Stimulated activated CD4-positive, alpha-beta T cell treated with anti-CD3 and anti-CD28 coated beads, Interleukin-4, amount 100 ng/mL, for 1 hour (primary cell): ENCODE measurements around the gene ECT2.
"Not testable (repeated sequence)": the region's sequence is repeated elsewhere in the genome, so short reads cannot be mapped to it uniquely, and the experiment has no call there.

Experiments used
- DNase-seq: peaks from one replicate; pipeline ENCODE4 v3.0.0-alpha.2; 2020

The ECT2 gene

DNA sequence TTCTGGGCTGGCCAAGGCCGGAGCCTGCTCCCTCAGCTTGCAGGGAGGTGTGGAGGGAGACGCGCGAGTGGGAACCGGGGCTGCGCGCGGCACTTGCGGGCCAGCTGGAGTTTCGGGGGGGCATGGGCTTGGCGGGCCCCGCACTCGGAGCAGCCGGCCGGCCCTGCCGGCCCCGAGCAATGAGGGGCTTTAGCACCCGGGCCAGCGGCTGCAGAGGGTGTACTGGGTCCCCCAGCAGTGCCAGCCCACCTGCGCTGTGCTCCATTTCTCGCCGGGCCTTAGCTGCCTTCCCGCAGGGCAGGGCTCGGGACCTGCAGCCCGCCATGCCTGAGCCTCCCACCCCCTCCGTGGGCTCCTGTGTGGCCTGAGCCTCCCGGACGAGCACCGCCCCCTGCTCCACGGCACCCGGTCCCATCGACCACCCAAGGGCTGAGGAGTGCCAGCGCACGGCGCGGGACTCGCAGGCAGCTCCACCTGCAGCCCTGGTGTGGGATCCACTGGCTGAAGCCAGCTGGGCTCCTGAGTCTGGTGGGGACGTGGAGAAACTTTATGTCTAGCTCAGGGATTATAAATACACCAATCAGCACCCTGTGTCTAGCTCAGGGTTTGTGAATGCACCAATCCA is 116.3 kb downstream of the ECT2 start:
- not testable (repeated sequence) for DNase-seq

DNA sequence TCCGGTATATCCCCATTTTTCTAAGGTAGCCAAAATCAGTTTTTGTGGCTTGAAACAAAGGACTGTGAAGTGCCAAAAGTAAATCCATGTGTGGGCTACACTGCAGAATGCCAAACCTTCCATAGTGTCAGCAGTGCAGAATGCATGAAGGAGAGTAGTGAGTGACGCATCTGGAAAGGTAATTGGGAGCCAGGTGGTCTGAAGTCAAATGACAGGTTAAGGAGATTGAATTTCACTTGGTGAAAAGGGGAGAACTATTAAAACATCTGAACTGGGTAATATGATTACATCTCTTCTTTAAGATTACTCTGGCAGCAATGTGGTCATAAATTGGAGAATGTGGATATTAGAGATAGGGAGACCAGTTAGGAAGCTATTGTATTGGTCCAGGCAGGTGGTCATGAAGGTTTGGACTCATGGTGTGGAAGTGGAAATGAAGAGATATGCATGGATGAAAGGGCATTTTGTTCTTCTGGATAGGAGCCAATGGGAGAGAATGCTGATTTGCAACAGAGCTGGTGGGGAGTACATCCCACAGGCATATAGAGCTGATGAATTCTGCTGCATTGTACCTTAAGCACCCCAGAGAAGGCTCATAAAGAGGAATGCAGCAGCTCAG is 118.2 kb downstream of the ECT2 start:
- no peak for DNase-seq

DNA sequence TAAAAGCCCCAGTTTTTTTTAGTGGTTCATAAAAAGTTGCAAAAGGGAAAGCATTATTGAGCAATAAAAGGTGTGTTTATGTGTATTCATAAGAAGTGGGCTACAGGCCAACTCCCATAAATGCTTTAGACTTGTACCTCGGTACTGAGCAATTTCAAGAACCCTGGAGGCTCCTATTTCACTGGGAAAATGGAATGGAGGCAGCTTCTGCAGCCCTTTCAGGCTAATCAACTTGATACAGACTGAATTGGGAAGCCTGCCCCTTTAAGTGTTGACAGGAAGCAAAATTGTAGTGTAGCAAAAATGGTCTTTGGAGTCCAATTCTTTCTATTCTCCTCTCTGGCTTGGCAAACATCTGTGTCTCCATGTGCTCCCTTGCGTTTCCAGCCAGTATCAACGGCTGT is 118.8 kb downstream of the ECT2 start:
- DNase-seq = no peak

DNA sequence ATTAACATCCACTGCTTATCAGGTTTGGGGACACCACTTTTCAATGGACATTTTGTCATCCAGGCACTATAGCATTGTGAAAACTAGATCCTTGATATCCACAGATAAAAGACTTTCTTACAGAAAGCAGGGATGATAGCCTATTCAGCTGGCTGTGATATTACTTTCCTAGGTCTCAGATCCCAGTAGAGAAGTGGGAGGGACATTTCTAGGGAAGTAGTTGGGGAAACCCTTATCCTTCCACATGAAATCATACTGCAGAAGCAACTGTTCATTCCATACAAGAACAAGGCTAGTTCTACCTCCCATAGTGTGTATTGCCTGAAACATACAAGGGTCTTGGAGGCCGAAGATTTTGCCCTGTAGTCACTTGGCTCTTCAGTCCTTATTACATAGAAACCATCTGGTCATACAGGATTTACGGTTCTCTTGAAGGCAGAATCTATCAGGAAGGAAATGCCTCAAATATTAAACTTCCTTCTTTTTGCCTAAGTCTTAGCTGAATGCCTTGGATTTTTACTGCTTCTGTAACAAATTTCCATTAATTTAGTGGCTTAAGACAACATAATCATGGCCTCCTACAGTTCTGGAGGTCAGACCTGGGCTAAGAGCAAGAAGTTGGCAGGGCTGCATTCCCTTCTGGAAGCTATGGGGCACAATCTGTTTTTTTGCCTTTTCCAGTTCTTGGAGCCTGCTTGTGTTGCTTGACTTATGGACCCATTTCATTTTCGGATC is 119.4 kb downstream of the ECT2 start:
- DNase-seq = no peak
